SK-N-SH (cell line): ENCODE measurements around the gene AP1M2.

Experiments
- CHD2 ChIP-seq: fragments of 150-350 bp; IDR thresholded peaks from 2 replicates; pipeline ENCODE4 v1.6.1; 2018; ENCODE audit warnings: low read length; ENCODE audit not compliant: partially characterized antibody
- CTCF ChIP-seq: fragments of 200-600 bp; sonication (generic); IDR thresholded peaks from 2 replicates; pipeline ENCODE4 v1.6.1; 2017; ENCODE audit warnings: antibody characterized with exemption, mild to moderate bottlenecking, moderate library complexity
- EP300 ChIP-seq, 2 experiments: IDR thresholded peaks; 2 replicates each; pipeline versions ENCODE4 v1.4.0 to v1.6.1; 2012; ENCODE audit warnings: borderline replicate concordance in 1 of 2, low read depth in 1 of 2, low read length in 1 of 2
- EZH2phosphoT487 ChIP-seq: fragments of 200-600 bp; sonication (generic); IDR thresholded peaks from 2 replicates; pipeline ENCODE4 v1.6.1; 2017; ENCODE audit warnings: low read depth, mixed run types, mild to moderate bottlenecking, antibody characterized with exemption, moderate library complexity, borderline replicate concordance
- FOXJ3 ChIP-seq: sonication (generic); formaldehyde crosslinking; IDR thresholded peaks from 2 replicates; pipeline ENCODE4 v1.5.1; 2020; ENCODE audit warnings: mild to moderate bottlenecking, missing genetic modification reagents
- JUND ChIP-seq: IDR thresholded peaks from 2 replicates; pipeline ENCODE4 v1.4.0; 2012
- MXI1 ChIP-seq: IDR thresholded peaks from 2 replicates; pipeline ENCODE4 v1.6.1; 2012; ENCODE audit warnings: mild to moderate bottlenecking, low read depth, low read length, improper control_type of control experiment
- RCOR1 ChIP-seq: fragments of 150-350 bp; IDR thresholded peaks from 2 replicates; pipeline ENCODE4 v1.6.1; 2017; ENCODE audit warnings: antibody characterized with exemption, low read length
- RFX5 ChIP-seq: IDR thresholded peaks from 2 replicates; pipeline ENCODE4 v1.6.1; 2012; ENCODE audit warnings: mild to moderate bottlenecking, improper control_type of control experiment, low read length
- TAF1 ChIP-seq: IDR thresholded peaks from 2 replicates; pipeline ENCODE4 v1.6.1; 2012; ENCODE audit warnings: low read depth, mild to moderate bottlenecking, low read length, moderate library complexity, borderline replicate concordance
- TEAD4 ChIP-seq: IDR thresholded peaks from 2 replicates; pipeline ENCODE4 v1.4.0; 2012; ENCODE audit warnings: mild to moderate bottlenecking, borderline replicate concordance; ENCODE audit not compliant: insufficient read depth
- USF2 ChIP-seq: fragments of 150-350 bp; IDR thresholded peaks from 2 replicates; pipeline ENCODE4 v1.6.1; 2017; ENCODE audit warnings: antibody characterized with exemption, low read length, low read depth, borderline replicate concordance
- YY1 ChIP-seq: IDR thresholded peaks from 2 replicates; pipeline ENCODE4 v1.4.0; 2012; ENCODE audit warnings: low read depth, mild to moderate bottlenecking

GRCh38 chr19:10593148-10593547 lies 6.0 kb upstream of the AP1M2 start:
- TF ChIP-seq USF2 (no peak), CTCF (no peak), TEAD4 (no peak), JUND (no peak), EP300 (IDR thresholded peaks at IDR 0.05; ENCODE audit: borderline replicate concordance in 1 of 2, low read depth in 1 of 2, low read length in 1 of 2) (no peak), RFX5 (no peak), YY1 (no peak), TAF1 (no peak), MXI1 (no peak), RCOR1 (no peak), EZH2phosphoT487 (no peak), FOXJ3 (CRISPR knock-in tag) (no peak), CHD2 (no peak)
